ACC112 (cell line): Measurements from ENCODE around the gene UBE2N.

Source experiments
- H2AFZ ChIP-seq: fragments of 200-600 bp; sonication (generic); one replicate; pipeline ENCODE4 v1.6.0; 2017; ENCODE audit warnings: antibody characterized with exemption, low read length; ENCODE audit not compliant: unreplicated experiment
- H3K27ac ChIP-seq: fragments of 200-600 bp; sonication (generic); 2 replicates; pipeline ENCODE4 v1.5.1; 2014; ENCODE audit warnings: low read depth, mild to moderate bottlenecking, antibody characterized with exemption, low read length, moderate library complexity
- H3K27me3 ChIP-seq: fragments of 200-600 bp; sonication (generic); 2 replicates; pipeline ENCODE4 v1.6.1; 2014; ENCODE audit warnings: mild to moderate bottlenecking, antibody characterized with exemption, low read length, moderate library complexity, mixed read lengths; ENCODE audit not compliant: insufficient read depth
- H3K36me3 ChIP-seq: fragments of 200-600 bp; sonication (generic); 2 replicates; pipeline ENCODE4 v1.6.1; 2016; ENCODE audit warnings: mild to moderate bottlenecking, antibody characterized with exemption, low read length, moderate library complexity, mixed read lengths; ENCODE audit not compliant: insufficient read depth
- H3K4me1 ChIP-seq: fragments of 200-600 bp; sonication (generic); one replicate; pipeline ENCODE4 v1.6.1; 2016; ENCODE audit warnings: low read length, mixed read lengths; ENCODE audit not compliant: insufficient read depth, unreplicated experiment, control insufficient read depth
- H3K4me3 ChIP-seq: fragments of 200-600 bp; sonication (generic); 2 replicates; pipeline ENCODE4 v1.5.1; 2014; ENCODE audit warnings: mild to moderate bottlenecking, low read depth, low read length
- H3K79me2 ChIP-seq: fragments of 200-600 bp; sonication (generic); one replicate; pipeline ENCODE4 v1.6.0; 2016; ENCODE audit warnings: low read length; ENCODE audit not compliant: control insufficient read depth, unreplicated experiment, insufficient read depth

Gene UBE2N

DNA sequence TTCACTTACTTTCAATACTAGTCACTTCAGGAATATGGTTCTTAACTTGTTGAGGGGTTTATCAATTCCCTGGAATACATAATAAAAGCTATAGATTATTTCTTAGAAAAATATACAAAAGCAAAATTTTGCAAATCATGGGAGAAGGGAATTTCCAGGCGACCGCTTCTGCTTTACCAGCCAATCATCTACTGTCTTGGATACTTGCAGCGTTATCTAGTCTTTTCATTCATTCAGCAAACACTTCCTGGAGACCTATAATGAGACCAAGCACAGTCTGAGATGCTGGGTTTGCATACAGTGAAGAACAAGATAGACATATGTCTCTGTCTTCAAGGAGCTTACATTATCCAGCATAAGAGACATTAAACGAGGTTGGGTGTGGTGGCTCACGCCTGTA, 24.1 kb upstream of the UBE2N start:
- H3K79me2 ChIP-seq, result peaks cover 34% of the 10 kb centered on the region
- H3K36me3 ChIP-seq, result peaks cover 4% of the 10 kb centered on the region; the same call in 1 of the 2 replicates
- H3K4me3 ChIP-seq, result no peak overlapping the region
- H3K27me3 ChIP-seq, result no peaks in the 10 kb centered on the region
- peaks cover 11% of the 10 kb centered on the region for H3K4me1 ChIP-seq
- H2AFZ ChIP-seq, result no peak overlapping the region
- H3K27ac ChIP-seq, result no peak overlapping the region

DNA sequence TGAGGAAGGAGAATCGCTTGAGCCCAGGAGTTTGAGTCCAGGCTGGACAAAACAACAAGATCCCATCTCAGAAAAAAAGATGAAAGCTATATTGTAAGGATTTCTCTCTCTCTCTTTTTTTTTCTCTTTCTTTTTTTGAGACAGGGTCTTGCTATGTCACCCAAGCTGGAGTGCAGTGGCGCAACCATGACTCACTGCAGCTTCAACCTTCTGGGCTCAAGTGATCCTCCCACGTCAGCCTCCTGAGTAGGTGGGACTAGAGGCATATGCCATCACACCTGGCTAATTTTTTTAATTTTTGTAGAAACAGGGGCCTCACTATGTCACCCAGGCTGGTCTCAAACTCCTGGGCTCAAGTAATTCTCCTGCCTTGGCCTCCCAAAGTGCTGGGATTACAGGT, 19.8 kb upstream of the UBE2N start:
- H3K27ac ChIP-seq, result no peak overlapping the region
- no peaks in the 10 kb centered on the region for H3K36me3 ChIP-seq
- H3K79me2 ChIP-seq, result no peaks in the 10 kb centered on the region
- H3K27me3 ChIP-seq, result no peaks in the 10 kb centered on the region
- H3K4me3 ChIP-seq, result no peak overlapping the region
- no peaks in the 10 kb centered on the region for H3K4me1 ChIP-seq
- H2AFZ ChIP-seq, result no peak overlapping the region

DNA sequence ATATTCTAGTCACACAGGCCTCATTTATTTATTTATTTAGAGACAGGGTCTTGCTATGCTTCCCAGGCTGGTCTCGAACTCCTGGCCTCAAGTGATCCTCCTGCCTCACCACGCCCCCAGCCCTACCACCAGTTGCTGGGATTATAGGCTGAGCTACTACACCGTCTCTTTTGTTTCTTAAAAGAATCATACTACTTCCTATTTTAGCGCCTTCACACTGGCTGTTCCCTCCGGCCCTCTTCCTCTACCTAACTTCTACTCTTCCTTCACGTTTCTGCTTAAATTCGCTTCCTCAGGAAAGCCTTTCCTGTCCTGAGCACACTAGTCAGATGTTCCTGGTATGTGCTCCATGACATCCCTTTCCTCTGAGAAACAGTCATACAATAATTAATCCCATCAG, 19.2 kb upstream of the UBE2N start:
- Histone ChIP-seq H3K27ac (no peak overlapping the region), H3K27me3 (no peaks in the 10 kb centered on the region), H3K36me3 (no peaks in the 10 kb centered on the region), H3K79me2 (no peaks in the 10 kb centered on the region), H3K4me3 (no peak overlapping the region), H3K4me1 (no peaks in the 10 kb centered on the region), H2AFZ (no peak overlapping the region)

DNA sequence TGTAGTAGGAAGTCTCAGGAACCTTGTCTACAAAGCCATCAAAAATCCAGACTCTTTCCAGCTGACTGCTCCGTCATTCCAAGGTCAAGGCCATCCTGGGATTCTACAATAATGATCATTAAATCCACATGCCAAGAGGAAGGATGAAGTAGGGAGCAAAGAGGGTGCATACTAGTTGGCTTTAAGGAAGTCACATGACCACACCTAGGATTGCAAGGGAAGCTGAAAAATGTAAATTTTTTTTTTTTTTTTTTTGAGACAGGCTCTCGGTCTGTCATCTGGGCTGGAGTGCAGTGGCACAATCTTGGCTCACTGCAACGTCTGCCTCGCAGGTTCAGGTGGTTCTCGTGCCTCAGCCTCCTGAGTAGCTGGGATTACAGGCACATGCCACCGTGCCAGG, 18.3 kb upstream of the UBE2N start:
- H3K4me3 ChIP-seq, result no peak overlapping the region
- no peaks in the 10 kb centered on the region for H3K79me2 ChIP-seq
- no peaks in the 10 kb centered on the region for H3K4me1 ChIP-seq
- H3K27me3 ChIP-seq, result no peaks in the 10 kb centered on the region
- no peak overlapping the region for H3K27ac ChIP-seq
- no peaks in the 10 kb centered on the region for H3K36me3 ChIP-seq
- H2AFZ ChIP-seq, result no peak overlapping the region

DNA sequence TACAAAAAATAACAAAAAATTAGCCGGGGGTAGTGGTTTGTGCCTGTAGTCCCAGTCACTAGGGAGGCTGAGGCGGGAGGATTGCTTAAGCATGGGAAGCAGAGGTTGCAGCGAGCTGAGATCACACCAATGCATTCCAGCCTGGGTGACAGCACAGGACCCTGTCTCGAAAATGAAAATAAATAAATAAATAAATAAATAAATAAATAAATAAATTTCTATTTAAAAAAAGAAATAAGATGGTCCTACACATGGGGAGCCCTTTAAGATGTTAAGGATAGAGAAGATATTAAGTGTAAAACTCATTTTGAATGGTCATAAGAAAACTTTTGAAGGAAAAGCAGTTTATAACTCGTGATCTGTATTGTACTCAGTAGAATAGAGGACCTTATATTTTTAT, 17.4 kb upstream of the UBE2N start:
- no peaks in the 10 kb centered on the region for H3K79me2 ChIP-seq

DNA sequence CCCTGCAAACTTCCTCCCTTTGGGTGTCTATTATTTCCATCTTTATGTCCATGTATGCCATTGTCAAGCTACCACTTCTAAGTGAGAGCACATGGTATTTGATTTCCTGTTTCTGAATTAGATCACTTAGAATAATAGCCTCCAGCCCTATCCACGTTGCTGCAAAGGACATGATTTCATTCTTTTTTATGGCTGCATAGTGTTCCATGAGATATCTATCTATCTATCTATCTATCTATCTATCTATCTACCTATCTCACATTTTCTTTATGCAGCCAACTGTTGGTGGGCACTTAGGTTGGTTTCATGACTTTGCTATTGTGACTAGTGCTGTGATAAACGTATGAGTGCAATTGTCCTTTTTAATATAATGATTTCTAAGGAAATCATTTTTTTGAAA, 14.3 kb upstream of the UBE2N start:
- H3K79me2 ChIP-seq, result no peaks in the 10 kb centered on the region
- no peaks in the 10 kb centered on the region for H3K27me3 ChIP-seq
- H2AFZ ChIP-seq, result no peak overlapping the region
- no peaks in the 10 kb centered on the region for H3K36me3 ChIP-seq
- no peak overlapping the region for H3K27ac ChIP-seq
- no peak overlapping the region for H3K4me3 ChIP-seq
- H3K4me1 ChIP-seq, result no peaks in the 10 kb centered on the region

More for the DNA sequence above, 17.4 kb upstream of the UBE2N start:
- Histone ChIP-seq H3K4me1 (no peaks in the 10 kb centered on the region), H2AFZ (no peak overlapping the region), H3K4me3 (no peak overlapping the region), H3K36me3 (no peaks in the 10 kb centered on the region), H3K27me3 (no peaks in the 10 kb centered on the region), H3K27ac (no peak overlapping the region)

DNA sequence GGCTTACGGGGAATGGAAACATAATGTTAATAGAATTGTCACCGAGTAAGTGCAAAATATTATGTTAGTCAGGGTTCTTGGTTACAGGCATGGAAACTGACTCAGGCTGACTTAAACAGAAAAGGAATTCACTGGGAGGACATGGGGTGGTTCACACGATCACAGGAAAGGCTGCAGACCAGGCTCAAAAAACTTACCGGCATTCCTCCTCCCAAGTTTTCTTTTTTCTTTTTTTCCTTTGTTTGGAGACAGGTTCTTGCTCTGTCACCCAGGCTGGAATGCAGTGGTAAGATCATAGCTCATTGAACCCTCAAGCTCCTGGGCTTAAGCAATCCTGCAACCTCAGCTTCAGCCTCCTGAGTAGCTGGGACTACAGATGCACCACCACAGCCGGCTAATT, 11.9 kb upstream of the UBE2N start:
- Histone ChIP-seq H3K4me3 (no peak overlapping the region), H3K27me3 (no peaks in the 10 kb centered on the region), H3K36me3 (no peaks in the 10 kb centered on the region), H3K79me2 (no peaks in the 10 kb centered on the region), H2AFZ (no peak overlapping the region), H3K4me1 (no peaks in the 10 kb centered on the region), H3K27ac (no peak overlapping the region)

DNA sequence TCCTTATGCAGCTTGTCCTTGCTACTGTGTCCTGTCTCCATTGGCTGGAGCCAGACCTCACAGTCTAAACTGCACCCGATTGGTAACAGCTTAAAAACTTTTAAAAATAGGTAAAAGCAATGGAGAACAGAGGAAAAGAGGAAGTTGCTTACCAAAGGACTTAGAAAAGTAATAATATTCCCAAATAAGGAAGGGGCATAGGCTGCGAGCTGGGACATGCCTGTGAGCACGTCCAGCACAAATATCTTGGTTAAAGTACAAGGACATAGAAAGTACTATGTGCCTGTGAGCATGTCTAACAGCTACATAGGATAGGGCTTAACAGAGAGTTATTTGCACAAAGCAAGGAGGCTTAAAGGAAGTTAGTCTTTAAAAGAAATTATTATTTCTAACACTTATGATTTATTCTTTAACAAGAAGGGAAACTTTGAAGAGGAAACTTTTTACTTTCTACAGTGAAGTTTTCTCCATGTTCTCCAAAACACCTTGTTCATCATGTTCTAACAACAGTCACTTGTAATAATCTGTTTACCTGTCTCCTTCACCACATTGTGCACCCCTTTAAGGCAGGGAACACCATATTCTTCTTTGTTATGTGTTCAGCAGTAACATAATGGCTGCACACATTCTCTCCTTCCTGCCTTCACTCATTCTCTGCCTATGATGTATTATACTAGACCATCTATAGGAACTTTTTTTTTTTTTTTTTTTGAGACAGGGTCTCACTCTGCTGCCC, 9.8 kb upstream of the UBE2N start:
- no peaks in the 10 kb centered on the region for H3K79me2 ChIP-seq
- H3K4me1 ChIP-seq, result no peaks in the 10 kb centered on the region
- H3K27me3 ChIP-seq, result no peaks in the 10 kb centered on the region
- no peak overlapping the region for H2AFZ ChIP-seq
- no peak overlapping the region for H3K4me3 ChIP-seq
- H3K27ac ChIP-seq, result no peak overlapping the region
- no peaks in the 10 kb centered on the region for H3K36me3 ChIP-seq

DNA sequence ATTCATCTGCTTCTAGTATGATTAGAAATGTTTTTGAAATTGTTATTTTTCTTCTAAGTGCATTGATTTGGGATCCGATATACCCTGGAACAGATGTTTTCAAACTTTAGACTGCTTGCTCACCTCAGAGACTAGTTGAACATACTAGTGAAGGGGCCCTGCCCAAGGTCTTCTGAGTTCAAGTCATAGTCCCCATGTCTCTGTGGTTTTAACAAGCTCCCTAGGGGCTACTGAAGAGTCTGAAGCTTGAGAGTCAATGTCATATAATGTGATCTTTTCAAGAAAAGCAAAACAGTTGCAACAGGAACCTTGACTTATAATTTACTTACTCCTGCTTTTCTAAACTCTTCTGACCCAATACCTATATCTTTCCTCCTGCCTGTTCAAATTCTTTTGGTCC, 7.5 kb upstream of the UBE2N start:
- Histone ChIP-seq H3K36me3 (no peaks in the 10 kb centered on the region), H2AFZ (no peak overlapping the region), H3K79me2 (no peaks in the 10 kb centered on the region), H3K4me1 (no peaks in the 10 kb centered on the region), H3K27me3 (no peaks in the 10 kb centered on the region), H3K27ac (no peak overlapping the region), H3K4me3 (no peak overlapping the region)

DNA sequence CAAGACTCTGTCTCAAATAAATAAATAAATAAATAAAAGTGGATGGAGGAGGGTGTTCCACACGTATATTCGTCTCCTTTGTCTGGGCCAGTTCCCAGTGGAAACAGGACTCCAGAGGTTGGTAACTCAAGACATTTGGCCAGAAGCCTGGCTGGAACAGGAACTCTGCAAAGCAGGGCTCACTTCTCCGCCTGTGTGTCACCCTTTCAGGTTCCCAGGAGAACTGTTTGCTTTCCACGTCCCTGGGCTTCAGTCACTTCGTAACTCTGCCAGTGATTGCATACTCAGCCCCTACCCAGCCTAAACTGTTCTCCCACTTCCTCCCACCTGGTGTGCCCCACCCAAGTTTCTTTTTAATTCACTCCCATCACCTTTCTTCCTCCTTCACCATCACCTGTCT, 7.0 kb upstream of the UBE2N start:
- H3K79me2 ChIP-seq, result peaks cover 2% of the 10 kb centered on the region
- no peaks in the 10 kb centered on the region for H3K36me3 ChIP-seq
- no peak overlapping the region for H3K4me3 ChIP-seq
- no peak overlapping the region for H3K27ac ChIP-seq
- no peaks in the 10 kb centered on the region for H3K4me1 ChIP-seq
- no peak overlapping the region for H2AFZ ChIP-seq
- H3K27me3 ChIP-seq, result no peaks in the 10 kb centered on the region

DNA sequence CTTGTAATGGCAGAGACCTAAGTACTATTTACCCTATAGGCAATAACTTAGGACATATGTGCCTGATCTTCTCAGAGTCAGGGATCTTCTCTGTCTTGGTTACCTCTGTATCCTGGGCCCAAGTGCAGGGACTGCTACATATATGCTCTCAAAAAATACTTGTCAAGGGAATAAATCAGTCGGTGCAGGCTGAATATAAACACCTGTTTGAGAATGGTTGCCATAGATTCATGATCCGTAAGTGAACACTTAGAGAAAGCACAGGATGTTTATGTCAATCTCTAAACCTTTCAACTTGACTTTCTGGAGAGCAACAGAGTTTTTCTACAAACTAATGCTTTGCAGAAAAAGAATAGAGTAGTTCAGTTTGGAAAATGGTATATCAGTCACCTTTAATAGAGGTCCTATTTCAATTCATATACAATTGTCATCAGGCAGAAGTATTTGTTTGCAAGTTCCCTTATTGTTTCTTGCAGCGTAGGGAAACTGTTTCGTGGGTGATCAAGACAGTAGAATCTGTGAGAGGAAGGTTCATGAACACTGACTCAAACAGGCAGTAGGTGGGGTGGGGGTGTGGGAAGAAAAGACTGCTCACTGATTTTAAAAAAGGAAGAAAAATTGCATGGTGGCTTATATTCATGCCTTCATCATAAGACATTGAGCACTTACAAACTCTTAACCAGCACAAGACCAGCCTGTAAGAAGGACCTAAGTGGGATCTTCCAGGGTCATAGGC, 6.0 kb upstream of the UBE2N start:
- no peak overlapping the region for H3K27ac ChIP-seq
- no peaks in the 10 kb centered on the region for H3K36me3 ChIP-seq
- no peak overlapping the region for H2AFZ ChIP-seq
- H3K4me1 ChIP-seq, result peaks cover 9% of the 10 kb centered on the region
- no peak overlapping the region for H3K4me3 ChIP-seq
- H3K27me3 ChIP-seq, result no peaks in the 10 kb centered on the region
- H3K79me2 ChIP-seq, result peaks cover 3% of the 10 kb centered on the region
